H1 (cell line): ENCODE measurements around the gene DDX49. TPM values are rescaled to one million over a fixed set of nuclear protein-coding genes. Genes with fewer than 3 reads are reported as not detected.

ENCODE experiments used
- CTCF ChIA-PET: fragments of 300-600 bp; sonication (Branson Sonifier 250); formaldehyde crosslinking; loops from one replicate; lab custom pipeline; 2021; ENCODE audit not compliant: partially characterized antibody; lab: Charles Lee
- POLR2A ChIA-PET: fragments of 300-600 bp; sonication (Branson Sonifier 250); formaldehyde crosslinking; loops from one replicate; lab custom pipeline; 2021; ENCODE audit warnings: inconsistent platforms; ENCODE audit not compliant: partially characterized antibody; lab: Charles Lee
- DNase-seq, 2 experiments: peaks; one replicate each; pipeline versions ENCODE4 v3.0.0 to v3.0.0-alpha.2; 2010 to 2022; ENCODE audit warnings: low spot score in 2 of 2, low read depth in 1 of 2, mixed read lengths in 1 of 2
- FAIRE-seq: peaks from 2 replicates; lab custom pipeline; 2011; peaks lifted over from hg19 to GRCh38; lab: Jason Lieb, UNC
- H2AFZ ChIP-seq: 2 replicates; pipeline ENCODE4 v1.8.1; 2012; ENCODE audit warnings: low read length, inconsistent platforms
- H2AK5ac ChIP-seq: 2 replicates; pipeline ENCODE4 v1.6.1; 2013; ENCODE audit warnings: low read depth, low read length
- H2BK120ac ChIP-seq: replicated peaks from 2 replicates; pipeline ENCODE3; 2013; ENCODE audit warnings: low read depth, low read length, inconsistent platforms
- H2BK12ac ChIP-seq: 2 replicates; pipeline ENCODE4 v1.6.1; 2013; ENCODE audit warnings: low read depth, low read length
- H2BK15ac ChIP-seq: 2 replicates; pipeline ENCODE4 v1.6.1; 2013; ENCODE audit warnings: low read length
- H2BK20ac ChIP-seq: 2 replicates; pipeline ENCODE4 v1.6.1; 2013; ENCODE audit warnings: low read length
- H2BK5ac ChIP-seq: 2 replicates; pipeline ENCODE4 v1.6.1; 2013; ENCODE audit warnings: low read depth, low read length
- H3K14ac ChIP-seq: 2 replicates; pipeline ENCODE4 v1.6.1; 2013; ENCODE audit warnings: inconsistent platforms; ENCODE audit not compliant: insufficient read length
- H3K18ac ChIP-seq: 2 replicates; pipeline ENCODE4 v1.6.1; 2013; ENCODE audit warnings: low read length; ENCODE audit errors: extremely low read depth
- H3K23ac ChIP-seq: 2 replicates; pipeline ENCODE4 v1.6.1; 2013; ENCODE audit warnings: inconsistent platforms; ENCODE audit not compliant: insufficient read length
- H3K23me2 ChIP-seq: 2 replicates; pipeline ENCODE4 v1.6.1; 2013; ENCODE audit warnings: low read depth, low read length
- H3K27ac ChIP-seq: 2 replicates; pipeline ENCODE4 v1.6.1; 2011; ENCODE audit warnings: low read depth, low read length, inconsistent platforms
- H3K27me3 ChIP-seq, 4 experiments: replicated peaks in 1 of 4; 1 replicate in 1 of 4; 2 replicates in 3 of 4; pipeline versions ENCODE4 v1.6.1 to v1.8.1; 2011 to 2013; ENCODE audit warnings: low read length in 3 of 4, mild to moderate bottlenecking in 3 of 4, inconsistent platforms in 2 of 4, mixed read lengths in 2 of 4, moderate library complexity in 1 of 4; ENCODE audit not compliant: control insufficient read depth in 3 of 4, insufficient read depth in 3 of 4; ENCODE audit errors: extremely low read depth in 1 of 4
- H3K36me3 ChIP-seq, 4 experiments: 2 replicates each; pipeline versions ENCODE4 v1.6.1 to v1.8.1; 2011 to 2013; ENCODE audit warnings: mild to moderate bottlenecking in 4 of 4, low read length in 3 of 4, moderate library complexity in 2 of 4, control low read depth in 1 of 4, inconsistent platforms in 1 of 4; ENCODE audit not compliant: insufficient read depth in 4 of 4, control insufficient read depth in 2 of 4
- H3K4ac ChIP-seq: replicated peaks from 2 replicates; pipeline ENCODE3; 2013; ENCODE audit warnings: low read length, low read depth, mixed read lengths, inconsistent platforms; ENCODE audit not compliant: insufficient read length
- H3K4me1 ChIP-seq, 4 experiments: replicated peaks in 1 of 4; 1 replicate in 1 of 4; 2 replicates in 3 of 4; pipeline versions ENCODE4 v1.6.1 to v1.8.1; 2011 to 2013; ENCODE audit warnings: low read length in 3 of 4, inconsistent platforms in 2 of 4, mixed read lengths in 1 of 4; ENCODE audit not compliant: insufficient read depth in 4 of 4, control insufficient read depth in 3 of 4
- H3K4me2 ChIP-seq, 2 experiments: 2 replicates each; pipeline versions ENCODE4 v1.6.1 to v1.8.1; 2011 to 2013; ENCODE audit warnings: low read depth in 2 of 2, low read length in 2 of 2, control low read depth in 1 of 2, inconsistent platforms in 1 of 2, mild to moderate bottlenecking in 1 of 2; ENCODE audit not compliant: insufficient read depth in 1 of 2
- H3K4me3 ChIP-seq, 4 experiments: fragments of 200-600, 300-600 bp in 1 of 4; sonication (generic), shearing (Covaris generic), sonication (Bioruptor Twin) in 1 of 4; 2 replicates each; pipeline versions ENCODE4 v1.5.1 to v1.8.1; 2011 to 2016; ENCODE audit warnings: low read length in 4 of 4, low read depth in 3 of 4, control low read depth in 2 of 4, inconsistent platforms in 2 of 4, mild to moderate bottlenecking in 2 of 4, mixed read lengths in 1 of 4, moderate library complexity in 1 of 4; ENCODE audit not compliant: insufficient read depth in 2 of 4; ENCODE audit errors: extremely low read depth in 1 of 4
- H3K56ac ChIP-seq: replicated peaks from 2 replicates; pipeline ENCODE3; 2013; ENCODE audit warnings: low read depth, mild to moderate bottlenecking, mixed read lengths, low read length, inconsistent platforms; ENCODE audit not compliant: insufficient read length
- H3K79me1 ChIP-seq: 2 replicates; pipeline ENCODE4 v1.6.1; 2013; ENCODE audit warnings: low read depth, low read length, control low read depth
- H3K79me2 ChIP-seq, 2 experiments: 2 replicates each; pipeline versions ENCODE4 v1.6.1 to v1.8.1; 2012 to 2013; ENCODE audit warnings: low read length in 2 of 2, mild to moderate bottlenecking in 2 of 2, inconsistent platforms in 1 of 2; ENCODE audit not compliant: insufficient read depth in 2 of 2, control insufficient read depth in 1 of 2
- H3K9ac ChIP-seq, 4 experiments: replicated peaks in 1 of 4; 1 replicate in 1 of 4; 2 replicates in 3 of 4; pipeline versions ENCODE4 v1.6.1 to v1.8.1; 2011 to 2013; ENCODE audit warnings: low read depth in 3 of 4, low read length in 3 of 4, control low read depth in 2 of 4, mild to moderate bottlenecking in 2 of 4, moderate library complexity in 2 of 4, inconsistent platforms in 1 of 4; ENCODE audit errors: extremely low read depth in 1 of 4
- H3K9me3 ChIP-seq, 2 experiments: 2 replicates each; pipeline versions ENCODE4 v1.6.1 to v1.8.1; 2012 to 2013; ENCODE audit warnings: mild to moderate bottlenecking in 2 of 2, moderate library complexity in 2 of 2, control low read depth in 1 of 2, inconsistent platforms in 1 of 2, low read depth in 1 of 2, low read length in 1 of 2, mixed read lengths in 1 of 2; ENCODE audit not compliant: insufficient read depth in 2 of 2
- H4K20me1 ChIP-seq, 2 experiments: replicated peaks in 1 of 2; 2 replicates each; pipeline versions ENCODE3 to v1.8.1; 2011 to 2013; ENCODE audit warnings: inconsistent platforms in 2 of 2, low read length in 2 of 2, mild to moderate bottlenecking in 1 of 2; ENCODE audit not compliant: insufficient read depth in 2 of 2, control insufficient read depth in 1 of 2
- H4K5ac ChIP-seq: 2 replicates; pipeline ENCODE4 v1.6.1; 2013; ENCODE audit warnings: low read length, low read depth, mixed read lengths, inconsistent platforms; ENCODE audit not compliant: insufficient read length
- H4K8ac ChIP-seq: 2 replicates; pipeline ENCODE4 v1.8.0; 2013; ENCODE audit warnings: mild to moderate bottlenecking, moderate library complexity, low read length, inconsistent platforms; ENCODE audit not compliant: insufficient read depth; ENCODE audit errors: extremely low read depth
- H4K91ac ChIP-seq: replicated peaks from 2 replicates; pipeline ENCODE3; 2013; ENCODE audit warnings: low read length, mixed read lengths, inconsistent platforms; ENCODE audit not compliant: insufficient read length
- CBX5 ChIP-seq: fragments of 300-800, 300-1000 bp; sonication (generic); IDR thresholded peaks from 2 replicates; pipeline ENCODE4 v1.7.1; 2016; ENCODE audit warnings: antibody characterized with exemption, low read length, low read depth
- KDM1A ChIP-seq: fragments of 200-600, 300-600 bp; sonication (generic); IDR thresholded peaks from 2 replicates; pipeline ENCODE4 v1.7.1; 2016; ENCODE audit warnings: mild to moderate bottlenecking, low read length, borderline replicate concordance
- WGBS, 2 experiments: shearing (Covaris generic) in 1 of 2; methylation state at CpG; one replicate each; pipeline versions ENCODE4 v1.1.6 to v1.1.7; 2013 to 2015; ENCODE audit warnings: low lambda C conversion rate in 2 of 2, mixed read lengths in 2 of 2, inconsistent platforms in 1 of 2, low coverage in 1 of 2, missing lambda C conversion rate in 1 of 2; ENCODE audit not compliant: insufficient replicate concordance in 2 of 2, insufficient coverage in 1 of 2, insufficient read length in 1 of 2; ENCODE audit errors: extremely low coverage in 1 of 2, missing lambda C conversion rate in 1 of 2; 5-methylcytosine and 5-hydroxymethylcytosine counted together
- polyA plus RNA-seq, 7 experiments: library from polyadenylated mRNA; depleted of rRNA in 3 of 7; stranded (reverse) in 5 of 7; unstranded in 2 of 7; fragments of >200 nt in 5 of 7; fragments of 200-250 nt in 2 of 7; gene quantifications; 1 replicate in 5 of 7; 2 replicates in 1 of 7; 4 replicates in 1 of 7; pipeline versions ENCODE4 v1.2.1 to v1.2.3, GENCODE V29; 2011 to 2013; ENCODE audit warnings: missing spikeins in 2 of 7, mixed read lengths in 2 of 7
- total RNA-seq: library from RNA; stranded (reverse); fragmentation: NEBNext Ultra II Directional; extraction: Animal tissue kit (Norgen Biotek cat#: 25700); gene quantifications from 2 replicates; pipeline ENCODE4 v1.2.1, GENCODE V29; 2021

DDX49 gene
- total and polyA plus RNA-seq, 2 of the 8 experiments (the other 6 are each of a cell fraction or from before 2014, with no cell fraction given), result 41.3 to 46.5 TPM

GRCh38 chr19:18897094-18898029, 22.2 kb upstream of the DDX49 start:
- no peaks in the 10 kb centered on the region for H3K79me2 ChIP-seq
- H4K20me1 ChIP-seq, result peaks cover 6 to 11% of the 10 kb centered on the region in 2 experiments
- H2BK120ac ChIP-seq, result no peak overlapping the region
- FAIRE-seq (no peak), DNase-seq (no peak)
- H3K79me1 ChIP-seq, result no peaks in the 10 kb centered on the region
- H4K91ac ChIP-seq, result peak overlapping the region; percentile 40
- ChIA-PET POLR2A (interaction anchor here (0.5 to 4.0 kb wide), 9 partner anchors 10 to 204 kb away, joined by 3 to 17 read pairs (median 3); partner anchors contain the start of genes COPE and DDX49), CTCF (interaction anchor here (0.9 to 1.9 kb wide), 6 partner anchors 10 to 135 kb away, joined by 3 to 7 read pairs (median 3); no protein-coding TSS in a partner anchor)
- no peak overlapping the region for H3K4me3 ChIP-seq
- H3K23ac ChIP-seq, result no peak overlapping the region
- H3K14ac ChIP-seq, result no peak overlapping the region
- H2BK5ac ChIP-seq, result no peak overlapping the region
- peaks cover 0 to 7% (median 0%) of the 10 kb centered on the region in 4 experiments; a peak in 1 of 8 replicates for H3K36me3 ChIP-seq
- H3K9ac ChIP-seq, result no peak overlapping the region
- no peak overlapping the region for H2BK15ac ChIP-seq
- H2AK5ac ChIP-seq, result 0 out of 2 replicates have a peak overlapping the region, but pooled peaks have one; percentile 24
- H2BK20ac ChIP-seq, result no peak overlapping the region
- peaks cover 0 to 13% (median 5%) of the 10 kb centered on the region in 4 experiments; a peak in 5 of 7 replicates for H3K4me1 ChIP-seq
- peaks cover 6% of the 10 kb centered on the region; the same call in 1 of the 2 replicates for H3K23me2 ChIP-seq
- H3K56ac ChIP-seq, result no peak overlapping the region
- no peak overlapping the region for H2AFZ ChIP-seq
- no peak overlapping the region for H3K18ac ChIP-seq
- no peak overlapping the region for H3K27ac ChIP-seq
- 88% methylated on average over 21 of the region's 25 CpGs; no CpG with 5 or more reads in 1 of the 2 experiments for WGBS, 2 experiments
- H3K4ac ChIP-seq, result no peak overlapping the region
- no peak overlapping the region; the same call in 1 of the 2 replicates for H4K8ac ChIP-seq
- no peak overlapping the region for H3K4me2 ChIP-seq
- H3K9me3 ChIP-seq, result no peaks in the 10 kb centered on the region
- H4K5ac ChIP-seq, result no peak overlapping the region
- peaks cover 0 to 13% (median 8%) of the 10 kb centered on the region in 4 experiments; a peak in 4 of 7 replicates for H3K27me3 ChIP-seq
- TF ChIP-seq KDM1A (peak; percentile 78; the same call in 1 of the 2 replicates), CBX5 (no peak)
- TF ChIP-seq, all 59 proteins: peak for 1
- no peak overlapping the region for H2BK12ac ChIP-seq
